GM10266 (cell line): ENCODE results near the gene ZNF135.

Source experiments
- DNase-seq: peaks from one replicate; pipeline ENCODE4 v3.0.0; 2012; ENCODE audit errors: extremely low spot score
- TF ChIP-seq, protein P1 (sequence below): IDR thresholded peaks from 2 replicates; pipeline ENCODE4 v1.5.1; 2012; ENCODE audit warnings: mild to moderate bottlenecking, low read depth; ENCODE audit not compliant: control insufficient read depth, insufficient read depth; ENCODE audit errors: missing control alignments

The ZNF135 gene

DNA sequence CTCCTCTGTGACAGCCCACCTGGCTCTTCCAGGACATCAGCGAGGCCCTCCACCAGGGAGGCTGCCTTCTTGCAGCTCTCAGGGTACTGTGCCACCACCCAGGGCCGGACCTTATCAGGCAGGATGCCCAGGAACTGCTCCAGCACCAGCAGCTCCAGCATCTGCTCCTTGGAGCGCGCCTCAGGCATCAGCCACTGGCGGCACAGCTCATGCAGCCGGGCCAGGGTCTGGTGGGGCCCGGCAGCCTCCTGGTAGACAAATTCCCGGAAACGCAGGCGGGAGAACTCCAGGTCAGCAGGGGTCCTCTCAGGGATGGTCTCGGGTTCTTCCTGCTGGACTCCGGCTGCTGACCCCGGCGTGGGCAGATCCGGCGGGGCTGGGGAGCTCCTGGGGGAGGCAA lies 30.8 kb downstream of the ZNF135 start:
- TF ChIP-seq, protein P1, sequence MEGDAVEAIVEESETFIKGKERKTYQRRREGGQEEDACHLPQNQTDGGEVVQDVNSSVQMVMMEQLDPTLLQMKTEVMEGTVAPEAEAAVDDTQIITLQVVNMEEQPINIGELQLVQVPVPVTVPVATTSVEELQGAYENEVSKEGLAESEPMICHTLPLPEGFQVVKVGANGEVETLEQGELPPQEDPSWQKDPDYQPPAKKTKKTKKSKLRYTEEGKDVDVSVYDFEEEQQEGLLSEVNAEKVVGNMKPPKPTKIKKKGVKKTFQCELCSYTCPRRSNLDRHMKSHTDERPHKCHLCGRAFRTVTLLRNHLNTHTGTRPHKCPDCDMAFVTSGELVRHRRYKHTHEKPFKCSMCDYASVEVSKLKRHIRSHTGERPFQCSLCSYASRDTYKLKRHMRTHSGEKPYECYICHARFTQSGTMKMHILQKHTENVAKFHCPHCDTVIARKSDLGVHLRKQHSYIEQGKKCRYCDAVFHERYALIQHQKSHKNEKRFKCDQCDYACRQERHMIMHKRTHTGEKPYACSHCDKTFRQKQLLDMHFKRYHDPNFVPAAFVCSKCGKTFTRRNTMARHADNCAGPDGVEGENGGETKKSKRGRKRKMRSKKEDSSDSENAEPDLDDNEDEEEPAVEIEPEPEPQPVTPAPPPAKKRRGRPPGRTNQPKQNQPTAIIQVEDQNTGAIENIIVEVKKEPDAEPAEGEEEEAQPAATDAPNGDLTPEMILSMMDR = no peak
- DNase-seq = no peak

DNA sequence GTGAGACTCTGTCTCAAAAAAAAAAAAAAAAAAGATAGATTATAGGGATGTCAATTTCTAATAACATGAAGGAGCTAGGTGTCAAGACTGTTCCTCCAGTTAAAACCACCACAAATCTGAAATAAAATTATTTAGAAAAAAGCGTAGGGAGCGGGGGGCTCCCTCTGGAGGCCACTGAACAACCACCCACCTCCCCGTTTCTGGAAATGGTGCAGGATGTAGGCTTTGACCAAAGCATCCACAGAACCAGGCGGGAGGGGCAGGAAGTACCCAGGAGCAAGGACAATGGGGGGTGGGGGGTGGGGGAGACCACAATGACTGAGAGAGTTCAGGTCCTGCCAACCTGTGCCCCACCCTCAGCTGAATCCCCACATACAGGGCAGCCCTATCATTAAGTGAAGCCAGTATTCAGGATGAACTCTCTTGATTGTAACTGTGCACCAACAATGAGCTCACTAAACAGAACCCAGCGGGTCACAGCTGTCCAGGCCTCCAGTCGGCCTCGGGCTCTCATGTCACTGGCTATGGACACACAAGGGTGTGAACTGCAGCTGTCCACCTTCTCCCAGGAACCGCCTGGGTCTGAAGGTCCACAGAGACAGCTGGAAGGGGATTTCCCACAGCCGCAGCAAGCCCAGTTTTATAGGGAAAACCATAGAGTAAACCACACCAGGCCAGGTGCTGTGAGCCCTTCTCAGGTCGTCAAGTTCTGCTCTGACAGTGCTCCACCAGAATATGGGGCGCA lies 32.3 kb downstream of the ZNF135 start:
- TF ChIP-seq, protein P1 = no peak
- no peak for DNase-seq

- TF ChIP-seq, protein P1 = no peak
- no peak for DNase-seq
Observed at GRCh38 chr19:58093071-58093470, 34.0 kb downstream of the ZNF135 start.

DNA sequence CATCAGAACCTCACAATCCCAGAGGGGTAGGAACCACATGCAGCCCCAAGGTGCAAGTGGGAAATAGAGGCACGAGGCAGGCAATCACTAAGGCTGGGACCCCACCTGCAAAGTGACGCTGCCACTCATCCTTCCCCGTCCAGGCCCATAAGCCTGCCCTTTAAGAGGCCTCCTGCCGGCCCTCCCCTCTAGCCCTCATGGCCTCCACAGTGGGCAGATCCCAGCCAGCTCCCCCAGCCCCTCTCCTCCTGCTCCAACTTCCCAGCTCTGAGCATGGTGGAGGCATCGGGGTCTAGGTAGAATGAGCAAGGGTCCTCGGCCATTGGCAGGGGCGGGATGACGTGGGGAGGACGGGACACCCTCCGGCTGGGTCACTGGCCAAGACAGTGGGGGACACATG lies 36.2 kb downstream of the ZNF135 start:
- no peak for DNase-seq
- TF ChIP-seq, protein P1 = no peak

DNA sequence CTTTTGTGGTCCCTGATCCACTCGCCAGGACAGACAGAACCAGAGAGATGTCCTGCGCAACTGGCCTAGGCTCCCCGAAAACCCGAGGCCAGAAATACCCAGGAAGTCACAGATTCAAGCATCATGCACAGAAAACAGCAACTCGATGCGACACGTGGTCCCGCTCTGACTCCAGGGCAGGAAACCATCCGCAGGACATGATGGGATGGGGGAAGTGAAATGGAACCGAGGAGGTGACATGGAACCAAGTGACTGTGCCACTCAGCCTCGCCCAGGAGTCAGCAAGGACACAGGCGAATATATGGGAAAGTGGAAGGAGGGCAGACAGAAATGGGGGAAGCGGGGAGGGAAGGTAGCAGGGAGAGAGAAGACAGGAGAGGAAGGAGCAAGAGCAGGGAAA lies 37.8 kb downstream of the ZNF135 start:
- DNase-seq = peak; percentile 14
- TF ChIP-seq, protein P1 = no peak

DNA sequence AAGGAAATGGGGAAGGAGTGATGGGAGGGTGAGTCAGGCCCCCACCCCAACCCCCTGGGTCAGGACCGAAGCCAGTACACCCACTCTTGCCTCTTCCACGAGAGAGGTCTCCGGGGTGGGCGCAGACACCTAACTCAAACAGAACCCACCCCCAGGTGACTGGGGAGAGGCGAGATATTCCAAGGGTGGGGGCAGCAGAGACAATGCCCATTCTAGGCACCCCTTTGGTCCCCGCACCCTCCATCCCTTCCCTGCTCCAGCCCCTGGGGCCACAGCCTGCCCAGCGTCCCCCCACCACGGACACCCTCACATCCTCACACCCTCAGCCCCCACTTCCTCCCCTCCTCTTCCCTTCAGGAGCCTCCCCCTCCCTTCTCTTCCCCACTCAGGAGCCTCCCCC lies 38.3 kb downstream of the ZNF135 start:
- TF ChIP-seq, protein P1 = no peak
- DNase-seq = peak; percentile 21

DNA sequence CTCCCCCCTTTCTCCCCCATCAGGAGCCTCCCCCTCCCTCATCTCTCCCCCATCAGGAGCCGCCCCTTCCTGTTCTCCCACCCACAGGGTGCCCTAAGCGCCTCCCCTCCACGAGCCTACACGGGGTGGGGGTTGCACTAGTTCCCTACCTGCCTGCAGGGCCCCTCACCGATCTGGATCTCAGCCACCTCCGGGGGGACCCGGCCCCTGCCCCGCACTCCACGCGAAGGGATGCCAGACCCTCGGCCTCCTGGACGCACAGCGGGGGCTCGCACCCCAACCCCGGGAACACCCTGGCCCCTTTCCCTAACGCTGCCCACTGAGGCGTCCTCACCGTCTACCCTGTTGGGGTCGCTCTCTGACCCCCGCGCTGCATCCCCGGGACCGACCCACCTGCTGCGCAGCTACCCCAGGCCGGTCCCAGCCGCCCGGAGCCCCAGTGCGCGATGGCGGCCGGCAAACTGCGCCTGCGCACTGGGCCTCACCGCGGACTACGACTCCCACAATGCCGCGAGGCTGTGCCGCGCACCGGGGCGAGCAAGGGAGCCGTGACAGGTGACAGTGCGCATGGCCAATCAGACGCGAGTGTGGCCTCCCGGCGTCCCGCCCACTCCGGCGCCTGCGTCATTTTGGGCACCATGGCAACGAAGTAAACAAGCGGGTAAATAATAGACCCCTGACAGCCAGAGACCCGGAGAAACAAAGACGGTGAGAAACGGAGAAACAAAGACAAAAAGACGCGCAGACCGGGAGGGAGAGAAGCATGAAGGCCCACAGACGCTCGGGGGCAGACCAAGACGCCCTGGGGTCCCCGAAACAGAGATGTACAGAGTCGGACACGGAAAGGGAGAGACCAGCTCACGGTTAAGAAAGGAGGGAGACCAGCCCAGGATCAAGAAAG lies 38.9 kb downstream of the ZNF135 start, which contains the start of gene ZSCAN18:
Gene ZSCAN18, minus strand, starts transcription at position 451 of the 901 bp plus-strand sequence. CDS start 7,964 bp downstream, outside the sequence.
- peak; percentile 96 for DNase-seq
- TF ChIP-seq, protein P1 = no peak
